Stimulated activated naive B cell treated with anti-CD40 and anti-IgM and Interleukin-4, amounts not matched to agents 10 μg/mL and 1 μg/mL and 100 μg/mL, for 72 hours (primary cell): ENCODE measurements around the gene KIF16B.

Source experiments
- ATAC-seq, 2 donors: fragments of 150-1000 bp; cut with Tn5 transposase; replicated peaks; 2 replicates each; pipeline ENCODE4 v1.10.0; 2021; ENCODE audit warnings: moderate library complexity in 1 of 2
- DNase-seq: peaks from one replicate; pipeline ENCODE4 v3.0.0; 2021
- H3K27ac Mint-ChIP-seq: one replicate; pipeline ENCODE4 v1.8.0; 2022; ENCODE audit warnings: mild to moderate bottlenecking, mixed read lengths
- H3K27me3 Mint-ChIP-seq, 2 donors: one replicate each; pipeline ENCODE4 v1.8.0; 2022; ENCODE audit warnings: mixed read lengths in 2 of 2
- H3K36me3 Mint-ChIP-seq, 2 donors: one replicate each; pipeline ENCODE4 v1.8.0; 2022; ENCODE audit warnings: mixed read lengths in 2 of 2, mild to moderate bottlenecking in 1 of 2
- H3K4me1 Mint-ChIP-seq, 2 donors: one replicate each; pipeline ENCODE4 v1.8.0; 2022; ENCODE audit warnings: mixed read lengths in 2 of 2, mild to moderate bottlenecking in 1 of 2
- H3K4me3 Mint-ChIP-seq, 2 donors: one replicate each; pipeline ENCODE4 v1.8.0; 2022; ENCODE audit warnings: mild to moderate bottlenecking in 2 of 2, mixed read lengths in 2 of 2, moderate library complexity in 1 of 2
- H3K9me3 Mint-ChIP-seq, 2 donors: one replicate each; pipeline ENCODE4 v1.8.0; 2022; ENCODE audit warnings: mixed read lengths in 2 of 2, mild to moderate bottlenecking in 1 of 2

The KIF16B gene

DNA sequence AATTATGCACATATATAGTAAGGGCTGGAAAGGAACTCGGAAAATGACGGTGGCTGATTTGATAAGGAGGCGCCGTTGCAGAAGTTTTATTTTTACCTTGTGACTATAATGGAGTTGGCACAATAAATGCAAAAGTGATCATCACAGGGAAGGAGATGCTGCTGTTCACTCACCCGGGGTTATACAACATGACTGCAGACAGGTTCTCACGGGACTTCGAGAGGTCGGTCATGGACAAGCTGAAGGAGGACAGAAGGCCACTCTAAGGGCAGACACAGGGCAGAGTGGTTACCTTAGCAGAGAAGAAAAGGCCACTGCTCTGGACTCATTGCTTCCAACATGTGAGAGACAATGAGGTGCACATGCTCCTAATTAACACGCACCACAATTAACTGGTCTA, 168.6 kb downstream of the KIF16B start:
- peaks cover 16 to 52% of the 10 kb centered on the region in 2 donors for H3K36me3 Mint-ChIP-seq
- no peak overlapping the region for H3K4me3 Mint-ChIP-seq
- H3K9me3 Mint-ChIP-seq, result peaks cover 3 to 6% of the 10 kb centered on the region in 2 donors
- H3K27me3 Mint-ChIP-seq, result no peaks in the 10 kb centered on the region
- no peak for DNase-seq
- no peak for ATAC-seq
- H3K27ac Mint-ChIP-seq, result no peak overlapping the region
- H3K4me1 Mint-ChIP-seq, result peaks cover 6 to 14% of the 10 kb centered on the region in 2 donors

DNA sequence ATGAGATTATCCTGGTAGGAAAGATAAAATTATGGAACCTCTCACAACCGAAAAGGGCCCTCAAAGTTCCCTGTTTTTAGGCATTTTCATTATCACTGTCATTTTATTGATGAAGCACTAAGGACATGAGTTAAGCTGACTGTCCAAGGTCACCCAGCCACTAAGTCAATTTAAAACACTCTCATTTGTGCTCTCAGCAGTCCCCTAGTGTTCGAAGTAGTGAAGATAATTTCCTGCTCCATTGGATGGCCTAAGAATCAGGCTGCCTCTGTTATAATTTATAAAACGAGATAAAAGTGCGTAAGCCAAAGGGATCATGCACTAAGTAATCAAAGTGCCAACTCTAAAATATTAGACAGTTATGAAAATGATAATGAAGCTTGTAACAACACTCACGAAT, 169.1 kb downstream of the KIF16B start:
- no peak for ATAC-seq
- H3K9me3 Mint-ChIP-seq, result peaks cover 0 to under 1% of the 10 kb centered on the region in 2 donors
- no peak for DNase-seq
- peaks cover 6 to 14% of the 10 kb centered on the region in 2 donors for H3K4me1 Mint-ChIP-seq
- H3K27me3 Mint-ChIP-seq, result no peaks in the 10 kb centered on the region
- H3K36me3 Mint-ChIP-seq, result peaks cover 14 to 50% of the 10 kb centered on the region in 2 donors
- no peak overlapping the region for H3K4me3 Mint-ChIP-seq
- H3K27ac Mint-ChIP-seq, result no peak overlapping the region

DNA sequence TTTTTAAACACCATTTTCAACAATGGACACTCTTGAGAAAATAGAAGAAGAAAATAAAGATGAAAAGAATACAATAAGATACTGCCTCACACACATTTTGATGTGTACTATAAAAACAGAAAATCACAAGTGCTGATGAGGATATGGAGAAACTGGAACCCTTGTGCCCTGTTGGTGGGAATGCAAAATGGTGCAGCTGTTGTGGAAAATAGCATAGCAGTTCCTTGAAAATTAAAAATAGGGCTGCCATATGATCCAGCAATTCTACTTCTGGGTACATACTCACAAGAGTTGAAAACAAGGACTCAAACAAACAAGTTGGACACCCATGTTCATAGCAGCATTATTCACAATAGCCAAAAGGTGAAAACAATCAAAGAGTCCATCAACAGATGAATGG, 173.0 kb downstream of the KIF16B start:
- no peak overlapping the region for H3K4me3 Mint-ChIP-seq
- H3K27ac Mint-ChIP-seq, result no peak overlapping the region
- H3K27me3 Mint-ChIP-seq, result no peaks in the 10 kb centered on the region
- peaks cover 19 to 37% of the 10 kb centered on the region in 2 donors for H3K36me3 Mint-ChIP-seq
- DNase-seq, result no peak
- H3K9me3 Mint-ChIP-seq, result no peaks in the 10 kb centered on the region
- no peak for ATAC-seq
- H3K4me1 Mint-ChIP-seq, result peaks cover 8 to 14% of the 10 kb centered on the region in 2 donors

DNA sequence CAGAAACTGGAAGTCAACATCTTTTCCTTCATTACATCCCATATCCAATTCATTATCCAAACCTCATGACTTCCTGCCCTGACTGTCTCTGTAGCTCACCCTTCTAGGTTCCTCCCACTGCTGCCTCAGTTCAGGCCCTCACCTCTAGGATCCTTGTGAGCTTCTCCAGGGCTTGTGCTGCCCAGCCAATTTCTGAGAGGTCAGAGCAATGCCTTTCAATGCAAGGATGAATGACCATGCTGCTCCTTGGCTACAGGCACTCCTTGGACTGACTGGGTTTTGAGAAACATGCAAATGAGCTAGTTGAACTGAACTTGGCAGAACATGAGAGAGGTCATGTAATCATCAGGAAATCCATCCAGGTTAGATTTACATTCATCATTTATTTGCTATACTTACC, 173.4 kb downstream of the KIF16B start:
- H3K4me1 Mint-ChIP-seq, result peaks cover 8 to 14% of the 10 kb centered on the region in 2 donors
- DNase-seq (no peak), ATAC-seq (no peak)
- no peaks in the 10 kb centered on the region for H3K27me3 Mint-ChIP-seq
- H3K27ac Mint-ChIP-seq, result no peak overlapping the region
- no peak overlapping the region for H3K4me3 Mint-ChIP-seq
- H3K36me3 Mint-ChIP-seq, result peaks cover 18 to 34% of the 10 kb centered on the region in 2 donors
- no peaks in the 10 kb centered on the region for H3K9me3 Mint-ChIP-seq

DNA sequence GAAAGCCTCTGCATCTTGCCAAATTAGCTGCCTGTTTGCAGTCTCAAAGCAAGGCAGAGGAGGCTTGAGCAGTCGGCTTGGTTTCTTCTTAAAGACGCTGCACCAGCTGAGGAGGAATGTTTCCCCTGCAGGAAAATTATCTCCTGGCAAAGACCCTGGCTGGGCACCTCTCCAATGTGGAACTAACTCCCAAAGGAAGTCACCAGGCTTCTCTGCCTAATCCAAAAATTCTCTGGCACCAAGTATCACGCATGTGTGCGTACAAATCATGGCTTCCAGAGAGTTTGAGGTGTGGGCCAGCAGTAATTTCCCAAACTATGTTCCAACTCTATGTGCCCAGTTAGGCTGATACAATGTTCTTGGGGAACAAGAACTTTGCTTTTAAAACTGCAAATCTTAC, 176.2 kb downstream of the KIF16B start:
- no peaks in the 10 kb centered on the region for H3K27me3 Mint-ChIP-seq
- ATAC-seq, result no peak
- H3K27ac Mint-ChIP-seq, result no peak overlapping the region
- no peaks in the 10 kb centered on the region for H3K9me3 Mint-ChIP-seq
- DNase-seq, result no peak
- H3K4me3 Mint-ChIP-seq, result no peak overlapping the region
- peaks cover 14 to 35% of the 10 kb centered on the region in 2 donors for H3K36me3 Mint-ChIP-seq
- H3K4me1 Mint-ChIP-seq, result peaks cover 17 to 20% of the 10 kb centered on the region in 2 donors

GRCh38 chr20:16395366-16395765, 177.9 kb downstream of the KIF16B start:
- ATAC-seq, result no peak
- H3K4me1 Mint-ChIP-seq, result peaks cover 29 to 33% of the 10 kb centered on the region in 2 donors
- no peak for DNase-seq
- no peak overlapping the region for H3K27ac Mint-ChIP-seq
- H3K36me3 Mint-ChIP-seq, result peaks cover 17 to 36% of the 10 kb centered on the region in 2 donors
- H3K9me3 Mint-ChIP-seq, result peaks cover 2 to 4% of the 10 kb centered on the region in 2 donors
- no peaks in the 10 kb centered on the region for H3K27me3 Mint-ChIP-seq
- no peak overlapping the region for H3K4me3 Mint-ChIP-seq

- DNase-seq, result no peak
- H3K27ac Mint-ChIP-seq, result no peak overlapping the region
- H3K4me1 Mint-ChIP-seq, result peaks cover 29 to 34% of the 10 kb centered on the region in 2 donors
- H3K9me3 Mint-ChIP-seq, result peaks cover 2 to 4% of the 10 kb centered on the region in 2 donors
- no peaks in the 10 kb centered on the region for H3K27me3 Mint-ChIP-seq
- ATAC-seq, result no peak
- no peak overlapping the region for H3K4me3 Mint-ChIP-seq
- H3K36me3 Mint-ChIP-seq, result peaks cover 15 to 33% of the 10 kb centered on the region in 2 donors
Observed at GRCh38 chr20:16394784-16395183, 178.5 kb downstream of the KIF16B start.

DNA sequence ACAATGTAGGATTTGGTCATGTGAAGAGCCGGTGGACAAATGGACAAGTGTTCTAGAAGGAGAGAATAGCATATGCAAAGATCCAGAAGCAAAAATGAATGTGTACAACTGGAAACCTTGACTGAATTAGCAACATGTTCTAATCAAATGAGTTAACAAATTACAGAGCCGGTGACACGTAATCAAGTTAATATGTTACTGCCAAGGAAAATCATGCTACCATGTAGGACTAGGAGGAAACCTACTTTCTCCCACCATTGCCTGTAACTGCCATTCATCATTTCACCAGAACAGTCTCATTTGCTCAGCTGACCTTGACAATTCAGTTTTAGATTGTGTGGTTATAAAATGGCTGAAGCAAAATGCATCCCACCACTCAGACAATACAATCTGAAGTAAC, 179.4 kb downstream of the KIF16B start:
- ATAC-seq (no peak), DNase-seq (no peak)
- Mint-ChIP-seq H3K27me3 (no peaks in the 10 kb centered on the region), H3K4me3 (no peak overlapping the region), H3K9me3 (peaks cover 2 to 4% of the 10 kb centered on the region in 2 donors), H3K4me1 (peaks cover 29 to 35% of the 10 kb centered on the region in 2 donors), H3K27ac (no peak overlapping the region), H3K36me3 (peaks cover 12 to 29% of the 10 kb centered on the region in 2 donors)

- H3K4me1 Mint-ChIP-seq, result peaks cover 32 to 39% of the 10 kb centered on the region in 2 donors
- ATAC-seq (no peak), DNase-seq (no peak)
- H3K36me3 Mint-ChIP-seq, result peaks cover 12 to 28% of the 10 kb centered on the region in 2 donors
- H3K9me3 Mint-ChIP-seq, result peaks cover 2 to 4% of the 10 kb centered on the region in 2 donors
- H3K27ac Mint-ChIP-seq, result no peak overlapping the region
- no peak overlapping the region for H3K4me3 Mint-ChIP-seq
- H3K27me3 Mint-ChIP-seq, result no peaks in the 10 kb centered on the region
Observed at GRCh38 chr20:16393297-16393696, 180.0 kb downstream of the KIF16B start.

GRCh38 chr20:16392346-16392745, 180.9 kb downstream of the KIF16B start:
- Mint-ChIP-seq H3K9me3 (peaks cover 2 to 4% of the 10 kb centered on the region in 2 donors), H3K27ac (peak overlapping the region; percentile 86), H3K4me1 (peaks cover 30 to 39% of the 10 kb centered on the region in 2 donors), H3K36me3 (peaks cover 7 to 21% of the 10 kb centered on the region in 2 donors), H3K27me3 (no peaks in the 10 kb centered on the region), H3K4me3 (peak overlapping the region; percentile 60 to 79)
- DNase-seq, result peak; percentile 53
- ATAC-seq, result peak; percentile 89 to 91

GRCh38 chr20:16390991-16391390, 182.3 kb downstream of the KIF16B start:
- Mint-ChIP-seq H3K27ac (peak overlapping the region; percentile 0), H3K36me3 (peaks cover 7 to 21% of the 10 kb centered on the region in 2 donors), H3K4me3 (peak overlapping the region; percentile 5 to 45), H3K27me3 (no peaks in the 10 kb centered on the region), H3K4me1 (peaks cover 30 to 39% of the 10 kb centered on the region in 2 donors), H3K9me3 (peaks cover 2 to 4% of the 10 kb centered on the region in 2 donors)
- peak; percentile 27 for DNase-seq
- ATAC-seq, result peak; percentile 84 to 86

DNA sequence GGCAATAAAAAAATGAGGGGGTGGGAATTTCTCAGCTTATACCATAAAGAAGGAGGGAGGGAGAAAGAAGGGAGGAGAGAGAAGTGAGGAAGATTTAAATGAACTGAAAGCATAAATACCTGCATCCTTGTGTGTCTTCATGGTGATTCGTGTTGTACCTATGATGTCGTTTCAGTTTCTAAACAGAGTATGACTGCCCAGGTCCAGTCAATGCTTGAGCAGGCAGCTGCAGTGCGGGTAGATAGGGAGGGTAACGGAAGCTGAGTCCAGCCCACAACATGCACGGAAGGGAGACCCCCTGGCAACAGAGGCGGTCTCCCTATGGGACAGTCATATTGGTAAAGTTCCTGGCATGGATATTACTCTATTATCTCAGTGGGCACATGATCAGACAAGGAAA, 184.5 kb downstream of the KIF16B start:
- H3K4me1 Mint-ChIP-seq, result peaks cover 30 to 37% of the 10 kb centered on the region in 2 donors
- DNase-seq (no peak), ATAC-seq (peak in 1 of 2 donors; percentile 12)
- H3K27me3 Mint-ChIP-seq, result no peaks in the 10 kb centered on the region
- peaks cover 9 to 18% of the 10 kb centered on the region in 2 donors for H3K36me3 Mint-ChIP-seq
- H3K27ac Mint-ChIP-seq, result no peak overlapping the region
- H3K9me3 Mint-ChIP-seq, result peaks cover 2 to 4% of the 10 kb centered on the region in 2 donors
- no peak overlapping the region for H3K4me3 Mint-ChIP-seq

DNA sequence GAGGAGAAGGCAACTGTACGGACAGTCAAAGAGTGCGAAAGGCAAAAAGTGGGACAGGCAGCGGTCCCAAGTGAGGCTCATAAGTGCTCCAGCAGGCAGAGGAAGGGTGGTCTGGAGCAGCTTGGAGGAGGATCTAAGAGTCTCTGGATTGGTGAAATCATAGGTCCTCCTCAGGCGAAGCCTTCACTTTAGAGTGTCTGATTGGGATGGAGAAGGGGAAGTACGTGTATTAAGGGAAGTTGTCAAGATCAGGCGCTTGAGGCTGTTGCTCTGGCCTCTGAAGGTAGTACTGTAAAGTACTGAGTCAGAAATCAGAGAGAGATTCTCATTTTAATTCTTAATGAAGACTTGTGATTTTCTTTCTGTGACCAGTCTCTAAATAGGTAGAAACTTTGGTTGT, 185.6 kb downstream of the KIF16B start:
- no peak for ATAC-seq

DNA sequence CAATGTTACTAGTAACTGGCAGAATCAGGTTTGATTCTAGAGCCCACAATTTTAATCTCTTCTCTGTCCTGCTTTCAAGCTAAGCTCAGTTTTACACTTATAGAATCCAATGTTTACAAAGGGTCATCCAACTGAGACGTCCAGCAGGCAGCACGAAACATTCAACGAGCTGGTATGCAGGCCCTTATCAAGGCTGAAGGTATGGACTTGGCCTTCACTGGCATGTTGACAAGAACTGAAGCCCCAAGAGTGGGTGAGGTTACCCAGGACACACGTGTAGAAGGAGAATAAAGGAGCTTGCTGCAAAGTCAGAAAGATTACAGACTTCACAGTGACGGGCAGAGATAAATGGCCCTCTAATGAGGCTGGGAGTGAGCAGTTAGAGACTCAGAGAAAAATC, 187.4 kb downstream of the KIF16B start:
- no peaks in the 10 kb centered on the region for H3K27me3 Mint-ChIP-seq
- no peak overlapping the region for H3K4me3 Mint-ChIP-seq
- peaks cover 7 to 11% of the 10 kb centered on the region in 2 donors for H3K4me1 Mint-ChIP-seq
- DNase-seq (no peak), ATAC-seq (no peak)
- H3K9me3 Mint-ChIP-seq, result no peaks in the 10 kb centered on the region
- H3K36me3 Mint-ChIP-seq, result peaks cover 5 to 19% of the 10 kb centered on the region in 2 donors
- H3K27ac Mint-ChIP-seq, result no peak overlapping the region

More for the DNA sequence above, 185.6 kb downstream of the KIF16B start:
- DNase-seq, result no peak
- Mint-ChIP-seq H3K4me3 (no peak overlapping the region), H3K4me1 (peaks cover 24 to 29% of the 10 kb centered on the region in 2 donors), H3K36me3 (peaks cover 9 to 15% of the 10 kb centered on the region in 2 donors), H3K27ac (no peak overlapping the region), H3K27me3 (no peaks in the 10 kb centered on the region), H3K9me3 (peaks cover 2 to 4% of the 10 kb centered on the region in 2 donors)

GRCh38 chr20:16385462-16385861, 187.8 kb downstream of the KIF16B start:
- Mint-ChIP-seq H3K9me3 (no peaks in the 10 kb centered on the region), H3K27ac (no peak overlapping the region), H3K4me1 (peaks cover 3 to 7% of the 10 kb centered on the region in 2 donors), H3K4me3 (no peak overlapping the region), H3K27me3 (no peaks in the 10 kb centered on the region), H3K36me3 (peaks cover 5 to 17% of the 10 kb centered on the region in 2 donors)
- peak in 1 of 2 donors; percentile 12 for ATAC-seq
- no peak for DNase-seq
